ENCODE data around the gene FCF1. TPM values are rescaled to one million over a fixed set of nuclear protein-coding genes. Genes with fewer than 3 reads are reported as not detected.

Gene FCF1
- total and polyA plus RNA-seq, 11 donors, result 4.3 to 46.2 (median 36.7) TPM

DNA sequence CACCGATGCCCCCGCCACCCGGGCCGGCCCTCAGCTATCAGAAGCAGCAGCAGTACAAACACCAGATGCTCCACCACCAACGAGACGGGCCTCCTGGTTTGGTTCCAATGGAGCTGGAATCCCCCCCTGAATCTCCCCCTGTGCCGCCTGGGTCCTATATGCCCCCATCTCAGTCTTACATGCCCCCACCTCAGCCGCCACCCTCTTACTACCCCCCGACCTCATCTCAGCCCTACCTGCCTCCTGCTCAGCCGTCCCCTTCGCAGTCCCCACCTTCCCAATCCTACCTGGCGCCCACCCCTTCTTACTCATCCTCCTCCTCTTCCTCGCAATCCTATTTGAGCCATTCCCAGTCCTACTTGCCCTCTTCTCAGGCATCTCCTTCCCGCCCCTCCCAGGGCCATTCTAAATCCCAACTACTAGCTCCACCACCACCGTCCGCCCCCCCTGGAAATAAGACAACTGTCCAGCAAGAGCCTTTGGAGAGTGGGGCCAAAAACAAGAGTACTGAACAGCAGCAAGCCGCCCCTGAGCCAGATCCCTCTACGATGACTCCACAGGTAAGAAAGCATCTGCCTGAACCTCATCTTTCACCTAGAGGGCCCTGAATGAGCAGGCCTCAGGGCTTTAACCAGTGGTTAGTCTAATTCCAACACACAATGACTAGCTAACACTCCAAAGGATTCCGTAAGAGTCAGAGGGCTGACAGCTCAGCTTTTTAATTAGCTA is 51.0 kb downstream of the FCF1 start:
- Histone ChIP-seq H3K27ac (peak overlapping the region; percentile 85 to 98 (median 92)), H3K9me3 (no peaks in the 10 kb centered on the region), H3K4me1 (peaks cover 0 to 49% (median 39%) of the 10 kb centered on the region in 12 donors), H3K4me3 (peak overlapping the region; percentile 87 to 100 (median 97)), H3K27me3 (no peaks in the 10 kb centered on the region), H3K36me3 (peaks cover 0 to 3% (median 0%) of the 10 kb centered on the region in 9 donors)
- TF ChIP-seq POLR2A (IDR thresholded peaks at IDR 0.05), result no peak
- TF ChIP-seq, protein P1, sequence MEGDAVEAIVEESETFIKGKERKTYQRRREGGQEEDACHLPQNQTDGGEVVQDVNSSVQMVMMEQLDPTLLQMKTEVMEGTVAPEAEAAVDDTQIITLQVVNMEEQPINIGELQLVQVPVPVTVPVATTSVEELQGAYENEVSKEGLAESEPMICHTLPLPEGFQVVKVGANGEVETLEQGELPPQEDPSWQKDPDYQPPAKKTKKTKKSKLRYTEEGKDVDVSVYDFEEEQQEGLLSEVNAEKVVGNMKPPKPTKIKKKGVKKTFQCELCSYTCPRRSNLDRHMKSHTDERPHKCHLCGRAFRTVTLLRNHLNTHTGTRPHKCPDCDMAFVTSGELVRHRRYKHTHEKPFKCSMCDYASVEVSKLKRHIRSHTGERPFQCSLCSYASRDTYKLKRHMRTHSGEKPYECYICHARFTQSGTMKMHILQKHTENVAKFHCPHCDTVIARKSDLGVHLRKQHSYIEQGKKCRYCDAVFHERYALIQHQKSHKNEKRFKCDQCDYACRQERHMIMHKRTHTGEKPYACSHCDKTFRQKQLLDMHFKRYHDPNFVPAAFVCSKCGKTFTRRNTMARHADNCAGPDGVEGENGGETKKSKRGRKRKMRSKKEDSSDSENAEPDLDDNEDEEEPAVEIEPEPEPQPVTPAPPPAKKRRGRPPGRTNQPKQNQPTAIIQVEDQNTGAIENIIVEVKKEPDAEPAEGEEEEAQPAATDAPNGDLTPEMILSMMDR (IDR thresholded peaks at IDR 0.05), result no peak
- WGBS, 4 donors, result 0 to 3% (median 1%) methylated on average over 15 to 19 of the region's 19 CpGs
- DNase-seq (peak in 3 of 5 donors; percentile 18 to 30 (median 26)), ATAC-seq (peak in 2 of 4 donors; percentile 1 to 14)
- intact Hi-C loops (cut with DNase I), result loop anchor here in 3 of 10 donors (10.0 kb wide), 1 partner anchor 49 kb away; the partner anchor contains the start of genes AREL1 (in 3 of the 3) and FCF1 (in 3 of the 3)

DNA sequence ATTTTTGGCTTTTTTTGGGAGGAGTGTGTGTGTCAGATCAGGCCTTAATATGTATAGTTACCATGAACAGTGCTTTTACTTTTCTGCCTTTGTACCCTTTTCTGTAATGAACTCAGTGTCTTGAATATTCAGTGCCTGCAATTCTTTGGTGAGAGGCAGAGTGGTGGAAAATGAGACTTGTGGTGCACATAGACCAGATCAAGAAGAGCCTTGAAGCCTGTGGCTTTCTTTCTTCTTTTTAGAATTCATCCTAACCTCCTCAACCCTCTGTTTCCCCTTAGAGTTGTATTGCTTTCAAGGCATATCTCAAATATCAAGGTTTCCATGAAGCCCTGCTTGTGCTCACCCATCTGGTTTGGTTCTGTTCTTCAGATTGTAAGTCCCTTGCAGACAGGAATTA is 52.8 kb downstream of the FCF1 start:
- Histone ChIP-seq H3K4me3 (peak overlapping the region in 9 of 12 donors; percentile 87 to 100 (median 97)), H3K4me1 (peaks cover 0 to 49% (median 39%) of the 10 kb centered on the region in 12 donors), H3K36me3 (peaks cover 0 to 3% (median 0%) of the 10 kb centered on the region in 9 donors), H3K27me3 (no peaks in the 10 kb centered on the region), H3K9me3 (no peaks in the 10 kb centered on the region), H3K27ac (no peak overlapping the region)
- no peak for TF ChIP-seq POLR2A (IDR thresholded peaks at IDR 0.05)
- TF ChIP-seq, protein P1 (IDR thresholded peaks at IDR 0.05), result no peak
- DNase-seq (no peak), ATAC-seq (no peak)
- intact Hi-C loops (cut with DNase I), result loop anchor here in 3 of 10 donors (10.0 kb wide), 1 partner anchor 51 kb away; the partner anchor contains the start of genes AREL1 (in 3 of the 3) and FCF1 (in 3 of the 3)

DNA sequence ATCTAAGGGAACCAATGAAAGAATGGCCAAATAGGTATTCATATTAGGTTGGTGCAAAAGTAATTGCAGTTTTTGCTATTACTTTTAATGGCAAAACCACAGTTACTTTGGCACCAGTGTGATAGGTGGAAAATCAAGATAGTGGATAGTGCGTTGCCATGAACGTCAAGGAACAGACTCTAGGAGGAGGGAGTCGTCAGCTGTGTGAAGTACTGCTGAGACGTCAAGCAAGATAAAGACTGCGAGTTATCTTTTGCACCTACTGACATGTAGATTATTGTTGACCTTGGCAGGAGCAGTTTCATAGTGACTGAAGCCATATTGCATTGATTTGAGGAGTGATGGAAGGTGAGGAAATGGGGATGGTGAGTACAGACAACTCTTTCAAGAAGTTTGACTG is 58.5 kb downstream of the FCF1 start:
- intact Hi-C loops (cut with DNase I), result loop anchor here in 1 of 10 donors (10.0 kb wide), 1 partner anchor 167 kb away; no protein-coding TSS in a partner anchor
- H3K4me1 ChIP-seq, result peaks cover 0 to 30% (median 17%) of the 10 kb centered on the region in 12 donors
- no peak overlapping the region for H3K27ac ChIP-seq
- DNase-seq (no peak), ATAC-seq (peak in 2 of 4 donors; percentile 60 to 71)
- H3K27me3 ChIP-seq, result no peaks in the 10 kb centered on the region
- no peak overlapping the region for H3K4me3 ChIP-seq
- TF ChIP-seq, protein P1 (IDR thresholded peaks at IDR 0.05), result no peak
- no peak for TF ChIP-seq POLR2A (IDR thresholded peaks at IDR 0.05)
- peaks cover 0 to 19% (median 4%) of the 10 kb centered on the region in 9 donors for H3K36me3 ChIP-seq
- 41 to 51% (median 44%) methylated on average over 5 of the region's 5 CpGs for WGBS, 4 donors
- no peaks in the 10 kb centered on the region for H3K9me3 ChIP-seq

DNA sequence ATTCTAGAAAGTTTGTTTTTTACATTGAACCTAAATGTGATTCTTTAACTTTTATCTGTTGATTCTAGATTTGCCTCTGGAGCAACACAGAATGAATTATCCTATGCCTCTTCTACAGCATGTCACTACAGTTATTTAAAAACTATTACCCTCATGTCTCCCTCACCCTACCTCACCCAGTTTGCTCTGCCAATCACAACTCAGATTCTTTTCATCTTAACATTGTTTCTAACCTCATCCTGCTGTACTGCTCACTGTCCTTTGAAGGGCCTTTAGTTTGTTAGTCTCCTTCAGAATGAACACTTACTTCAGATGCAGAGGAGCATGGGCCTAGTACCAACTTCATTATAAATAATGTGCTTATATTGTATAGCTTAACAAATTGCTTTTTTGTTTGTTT is 71.7 kb downstream of the FCF1 start:
- Histone ChIP-seq H3K4me1 (peaks cover 0 to 19% (median 2%) of the 10 kb centered on the region in 12 donors), H3K36me3 (peaks cover 0 to 91% (median 73%) of the 10 kb centered on the region in 9 donors), H3K9me3 (no peaks in the 10 kb centered on the region), H3K27ac (peak overlapping the region in 9 of 12 donors; percentile 22 to 84 (median 65)), H3K4me3 (no peak overlapping the region), H3K27me3 (no peaks in the 10 kb centered on the region)
- intact Hi-C loops (cut with DNase I), result no loop called here
- DNase-seq (no peak), ATAC-seq (peak; percentile 78 to 95 (median 84))
- TF ChIP-seq, protein P1 (IDR thresholded peaks at IDR 0.05), result no peak
- TF ChIP-seq POLR2A (IDR thresholded peaks at IDR 0.05), result no peak
